Tibial artery (tissue), 4 donors: Measurements from ENCODE around the gene ENTR1.

Experiments used
- DNase-seq, 2 donors: peaks; one replicate each; pipeline ENCODE4 v3.0.0-alpha.2; 2019
- H3K27ac ChIP-seq, 2 donors: fragments of 200-600 bp; sonication (generic) in 1 of 2; 1 replicate in 1 of 2; 2 replicates in 1 of 2; pipeline ENCODE4 v1.5.1; 2018 to 2019; ENCODE audit warnings: mild to moderate bottlenecking in 1 of 2
- H3K27me3 ChIP-seq, 2 donors: fragments of 200-600 bp; sonication (generic) in 1 of 2; one replicate each; pipeline versions ENCODE4 v1.5.1 to v1.6.0; 2016 to 2019
- H3K36me3 ChIP-seq, 3 donors: fragments of 200-600 bp; sonication (generic) in 2 of 3; one replicate each; pipeline ENCODE4 v1.5.1; 2016 to 2019; ENCODE audit warnings: mild to moderate bottlenecking in 2 of 3
- H3K4me1 ChIP-seq, 4 donors: fragments of 200-600 bp; sonication (generic) in 2 of 4; 1 replicate in 3 of 4; 2 replicates in 1 of 4; pipeline ENCODE4 v1.5.1; 2016 to 2019
- H3K4me3 ChIP-seq, 2 donors: fragments of 200-600 bp; sonication (generic) in 1 of 2; 1 replicate in 1 of 2; 2 replicates in 1 of 2; pipeline ENCODE4 v1.5.1; 2018 to 2019; ENCODE audit warnings: mild to moderate bottlenecking in 2 of 2
- H3K9me3 ChIP-seq, 3 donors: fragments of 200-600 bp; sonication (generic) in 1 of 3; one replicate each; pipeline ENCODE4 v1.5.1; 2016 to 2019
- CTCF ChIP-seq, 2 experiments: fragments of 200-600 bp in 1 of 2; fragments of 450-650 bp in 1 of 2; IDR thresholded peaks; one replicate each; pipeline ENCODE4 v1.5.1; 2017 to 2019; ENCODE audit warnings: antibody characterized with exemption in 2 of 2, mild to moderate bottlenecking in 1 of 2, moderate library complexity in 1 of 2
- intact Hi-C: fragments of 100-400 bp; cut with DNase I; formaldehyde crosslinking; loops from one replicate; pipeline ENCODE4 v1.15.0; 2023; ENCODE audit warnings: low total_unique reads

The ENTR1 gene

GRCh38 chr9:136405481-136405880, 4.9 kb downstream of the ENTR1 start:
- no peaks in the 10 kb centered on the region for H3K9me3 ChIP-seq
- no peak overlapping the region for H3K27ac ChIP-seq
- no peak overlapping the region for H3K4me3 ChIP-seq
- DNase-seq, result no peak
- H3K4me1 ChIP-seq, result peaks cover 0 to 16% (median 14%) of the 10 kb centered on the region in 4 donors
- no peaks in the 10 kb centered on the region for H3K27me3 ChIP-seq
- TF ChIP-seq CTCF (IDR thresholded peaks at IDR 0.05), result no peak
- intact Hi-C loops, result no loop called here
- peaks cover 19 to 60% (median 44%) of the 10 kb centered on the region in 3 donors for H3K36me3 ChIP-seq

GRCh38 chr9:136404801-136405136, 5.6 kb downstream of the ENTR1 start:
- DNase-seq, result no peak
- Histone ChIP-seq H3K9me3 (no peaks in the 10 kb centered on the region), H3K4me1 (peaks cover 0 to 16% (median 15%) of the 10 kb centered on the region in 4 donors), H3K27ac (no peak overlapping the region), H3K4me3 (no peak overlapping the region), H3K27me3 (no peaks in the 10 kb centered on the region), H3K36me3 (peaks cover 19 to 60% (median 44%) of the 10 kb centered on the region in 3 donors)
- TF ChIP-seq CTCF (IDR thresholded peaks at IDR 0.05), result no peak
- intact Hi-C loops, result no loop called here

- Histone ChIP-seq H3K4me1 (peaks cover 0 to 15% (median 13%) of the 10 kb centered on the region in 4 donors), H3K9me3 (no peaks in the 10 kb centered on the region), H3K36me3 (peaks cover 19 to 60% (median 44%) of the 10 kb centered on the region in 3 donors), H3K27me3 (no peaks in the 10 kb centered on the region), H3K27ac (no peak overlapping the region), H3K4me3 (no peak overlapping the region)
- intact Hi-C loops, result no loop called here
- no peak for TF ChIP-seq CTCF (IDR thresholded peaks at IDR 0.05)
- DNase-seq, result no peak
Observed at GRCh38 chr9:136403915-136404800, 6.3 kb downstream of the ENTR1 start.

- Histone ChIP-seq H3K9me3 (no peaks in the 10 kb centered on the region), H3K36me3 (peaks cover 19 to 60% (median 44%) of the 10 kb centered on the region in 3 donors), H3K27me3 (no peaks in the 10 kb centered on the region), H3K27ac (no peak overlapping the region), H3K4me1 (peaks cover 0 to 18% (median 17%) of the 10 kb centered on the region in 4 donors), H3K4me3 (no peak overlapping the region)
- DNase-seq, result no peak
- no peak for TF ChIP-seq CTCF (IDR thresholded peaks at IDR 0.05)
- intact Hi-C loops, result no loop called here
Observed at GRCh38 chr9:136403538-136403914, 6.9 kb downstream of the ENTR1 start.

- intact Hi-C loops, result no loop called here
- Histone ChIP-seq H3K4me3 (no peak overlapping the region), H3K27me3 (no peaks in the 10 kb centered on the region), H3K4me1 (peaks cover 0 to 26% (median 20%) of the 10 kb centered on the region in 4 donors), H3K36me3 (peaks cover 18 to 63% (median 39%) of the 10 kb centered on the region in 3 donors), H3K27ac (no peak overlapping the region), H3K9me3 (no peaks in the 10 kb centered on the region)
- DNase-seq, result no peak
- no peak for TF ChIP-seq CTCF (IDR thresholded peaks at IDR 0.05)
Observed at GRCh38 chr9:136402067-136402466, 8.3 kb downstream of the ENTR1 start.
